GM10266 (cell line): ENCODE results near the gene SLC4A7.
"Not testable (repeated sequence)": the region's sequence is repeated elsewhere in the genome, so short reads cannot be mapped to it uniquely, and the experiment has no call there.

Experiments
- DNase-seq: peaks from one replicate; pipeline ENCODE4 v3.0.0; 2012; ENCODE audit errors: extremely low spot score
- TF ChIP-seq, protein P1 (sequence below): IDR thresholded peaks from 2 replicates; pipeline ENCODE4 v1.5.1; 2012; ENCODE audit warnings: mild to moderate bottlenecking, low read depth; ENCODE audit not compliant: control insufficient read depth, insufficient read depth; ENCODE audit errors: missing control alignments

SLC4A7 gene

DNA sequence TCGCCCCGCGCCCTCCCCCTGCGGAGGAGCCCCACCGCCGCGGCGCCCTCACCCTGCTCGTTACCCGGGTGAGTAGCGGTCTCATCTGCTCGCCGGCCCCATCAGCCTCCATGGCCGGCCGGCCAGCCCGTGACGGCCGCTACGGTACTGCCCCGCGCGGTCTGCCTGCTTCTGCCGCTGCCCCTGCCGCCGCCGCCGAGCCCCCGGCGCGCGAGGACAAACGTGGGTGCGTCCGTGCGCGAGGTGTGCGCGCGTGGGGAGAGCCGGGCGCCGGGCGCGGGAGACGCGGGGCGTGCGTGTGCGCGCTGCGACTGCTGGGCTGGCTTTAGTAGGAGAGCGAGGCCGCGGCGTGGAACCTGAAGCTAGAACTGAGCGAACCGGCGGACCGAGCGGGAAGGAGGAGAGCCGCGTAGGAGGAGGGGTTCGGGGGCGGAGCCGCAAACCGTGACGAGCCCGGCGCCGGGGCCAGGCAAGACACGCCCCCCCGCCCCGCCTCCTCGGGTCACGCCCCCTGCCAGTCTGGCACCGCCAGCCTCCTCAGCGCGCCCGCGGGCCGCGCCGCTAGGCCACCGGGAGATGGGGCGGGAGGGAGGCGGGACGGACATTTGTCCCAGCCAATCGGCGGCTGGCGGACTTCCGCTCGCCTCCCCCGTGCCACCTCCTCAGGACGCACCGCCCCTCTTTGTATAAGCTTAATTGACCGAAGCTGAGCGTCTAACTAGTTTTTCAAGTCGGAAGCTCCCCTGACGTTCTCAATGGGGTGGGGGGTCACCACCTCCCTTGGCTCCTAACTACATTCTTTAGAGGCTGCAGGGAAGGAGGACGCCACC is at the start of gene SLC4A7:
Gene SLC4A7, minus strand, starts transcription at position 370 of the 830 bp plus-strand sequence. Its CDS starts 258 bp downstream, at position 112.
- peak; percentile 97 for DNase-seq
- TF ChIP-seq, protein P1, sequence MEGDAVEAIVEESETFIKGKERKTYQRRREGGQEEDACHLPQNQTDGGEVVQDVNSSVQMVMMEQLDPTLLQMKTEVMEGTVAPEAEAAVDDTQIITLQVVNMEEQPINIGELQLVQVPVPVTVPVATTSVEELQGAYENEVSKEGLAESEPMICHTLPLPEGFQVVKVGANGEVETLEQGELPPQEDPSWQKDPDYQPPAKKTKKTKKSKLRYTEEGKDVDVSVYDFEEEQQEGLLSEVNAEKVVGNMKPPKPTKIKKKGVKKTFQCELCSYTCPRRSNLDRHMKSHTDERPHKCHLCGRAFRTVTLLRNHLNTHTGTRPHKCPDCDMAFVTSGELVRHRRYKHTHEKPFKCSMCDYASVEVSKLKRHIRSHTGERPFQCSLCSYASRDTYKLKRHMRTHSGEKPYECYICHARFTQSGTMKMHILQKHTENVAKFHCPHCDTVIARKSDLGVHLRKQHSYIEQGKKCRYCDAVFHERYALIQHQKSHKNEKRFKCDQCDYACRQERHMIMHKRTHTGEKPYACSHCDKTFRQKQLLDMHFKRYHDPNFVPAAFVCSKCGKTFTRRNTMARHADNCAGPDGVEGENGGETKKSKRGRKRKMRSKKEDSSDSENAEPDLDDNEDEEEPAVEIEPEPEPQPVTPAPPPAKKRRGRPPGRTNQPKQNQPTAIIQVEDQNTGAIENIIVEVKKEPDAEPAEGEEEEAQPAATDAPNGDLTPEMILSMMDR, result no peak

DNA sequence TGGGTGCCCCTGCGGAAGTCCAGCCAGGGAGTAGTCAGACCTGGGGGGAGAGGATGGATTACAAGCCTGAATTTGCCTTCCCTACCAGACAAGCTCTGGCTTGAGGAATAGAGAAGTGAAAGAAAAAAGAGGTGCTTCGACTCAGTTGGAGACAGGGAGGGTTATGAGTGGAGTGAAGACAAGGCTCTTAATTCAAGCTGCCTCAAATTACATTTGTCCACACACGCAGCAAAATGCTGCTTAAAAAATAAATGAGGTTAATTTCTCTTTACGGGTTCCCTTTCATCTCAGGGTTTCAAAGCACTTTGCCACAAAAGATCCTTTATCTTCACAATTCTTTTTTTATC is 49.0 kb upstream of the SLC4A7 start:
- no peak for DNase-seq
- TF ChIP-seq, protein P1, result no peak

DNA sequence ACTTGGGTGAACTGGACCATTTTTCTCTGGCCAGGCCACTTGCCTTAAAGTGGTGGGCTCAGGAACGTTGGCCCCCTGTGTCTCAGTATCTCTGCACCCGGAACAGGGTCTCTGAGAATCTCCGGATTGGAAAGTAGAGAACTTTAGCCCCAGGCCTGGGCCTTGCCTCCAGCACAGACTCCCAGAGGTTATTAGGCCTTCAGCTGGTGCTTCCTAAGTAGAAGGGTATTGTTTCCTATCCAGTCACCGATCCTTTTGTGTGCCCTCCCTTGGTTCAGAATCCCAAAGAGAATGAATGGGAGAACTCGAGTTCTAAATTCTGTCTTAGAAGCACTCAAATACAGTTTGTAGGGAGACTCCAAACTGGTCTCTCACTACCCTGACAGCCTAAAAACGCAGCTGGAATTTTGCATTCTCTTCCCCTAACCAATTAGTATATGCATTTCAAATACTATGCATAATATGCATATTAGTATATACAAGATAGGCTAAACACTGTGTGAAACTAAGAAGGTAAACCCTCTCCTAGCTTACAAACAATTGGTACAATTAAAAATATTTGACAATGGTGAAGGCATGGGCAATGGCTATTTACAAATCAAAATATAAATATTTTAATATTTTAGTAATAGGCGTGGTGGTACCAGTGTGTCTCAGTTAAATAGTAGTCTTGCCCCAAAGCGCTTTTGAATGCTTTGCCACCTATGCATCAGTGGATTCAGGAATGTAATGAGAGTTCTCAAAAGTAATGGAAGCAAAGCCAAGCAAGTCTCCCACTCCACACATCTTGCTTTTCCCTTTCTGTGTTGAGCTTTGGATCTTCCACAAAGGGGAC is 48.5 kb upstream of the SLC4A7 start:
- TF ChIP-seq, protein P1, result no peak
- no peak for DNase-seq

DNA sequence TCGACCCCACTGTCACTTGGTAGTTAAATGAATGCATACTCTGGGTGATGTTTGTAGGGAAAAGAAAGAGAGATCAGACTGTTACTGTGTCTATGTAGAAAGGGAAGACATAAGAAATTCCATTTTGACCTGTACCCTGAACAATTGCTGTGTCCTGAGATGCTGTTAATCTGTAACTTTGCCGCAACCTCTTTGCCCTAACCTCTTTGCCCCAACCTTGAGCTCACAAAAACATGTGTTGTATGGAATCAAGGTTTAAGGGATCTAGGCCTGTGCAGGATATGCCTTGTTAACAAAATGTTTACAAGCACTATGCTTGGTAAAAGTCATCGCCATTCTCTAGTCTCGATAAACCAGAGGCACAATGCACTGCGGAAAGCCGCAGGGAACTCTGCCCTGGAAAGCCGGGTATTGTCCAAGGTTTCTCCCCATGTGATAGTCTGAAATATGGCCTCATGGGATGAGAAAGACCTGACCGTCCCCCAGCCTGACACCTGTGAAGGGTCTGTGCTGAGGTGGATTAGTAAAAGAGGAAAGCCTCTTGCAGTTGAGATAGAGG is 47.1 kb upstream of the SLC4A7 start:
- DNase-seq, result not testable (repeated sequence)

DNA sequence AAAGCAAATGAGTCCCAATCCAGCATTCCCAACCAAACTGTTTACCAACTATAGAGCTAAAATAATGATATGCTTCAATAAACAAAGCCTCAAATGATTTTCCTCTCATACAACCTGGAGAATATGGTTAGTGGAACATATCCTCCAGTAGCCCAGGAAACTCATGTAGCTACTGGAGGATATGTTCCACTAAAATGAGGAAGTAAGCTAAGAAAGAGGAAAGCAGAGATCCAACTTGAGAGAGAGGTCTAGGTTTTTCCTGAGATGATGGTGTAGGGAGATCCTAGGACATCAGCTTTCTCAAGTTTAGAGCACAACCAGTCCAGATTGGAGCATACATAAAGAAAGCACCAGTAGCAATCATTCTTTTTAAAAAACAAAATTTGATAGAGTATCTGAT is 44.6 kb upstream of the SLC4A7 start:
- TF ChIP-seq, protein P1, result no peak
- DNase-seq, result no peak

DNA sequence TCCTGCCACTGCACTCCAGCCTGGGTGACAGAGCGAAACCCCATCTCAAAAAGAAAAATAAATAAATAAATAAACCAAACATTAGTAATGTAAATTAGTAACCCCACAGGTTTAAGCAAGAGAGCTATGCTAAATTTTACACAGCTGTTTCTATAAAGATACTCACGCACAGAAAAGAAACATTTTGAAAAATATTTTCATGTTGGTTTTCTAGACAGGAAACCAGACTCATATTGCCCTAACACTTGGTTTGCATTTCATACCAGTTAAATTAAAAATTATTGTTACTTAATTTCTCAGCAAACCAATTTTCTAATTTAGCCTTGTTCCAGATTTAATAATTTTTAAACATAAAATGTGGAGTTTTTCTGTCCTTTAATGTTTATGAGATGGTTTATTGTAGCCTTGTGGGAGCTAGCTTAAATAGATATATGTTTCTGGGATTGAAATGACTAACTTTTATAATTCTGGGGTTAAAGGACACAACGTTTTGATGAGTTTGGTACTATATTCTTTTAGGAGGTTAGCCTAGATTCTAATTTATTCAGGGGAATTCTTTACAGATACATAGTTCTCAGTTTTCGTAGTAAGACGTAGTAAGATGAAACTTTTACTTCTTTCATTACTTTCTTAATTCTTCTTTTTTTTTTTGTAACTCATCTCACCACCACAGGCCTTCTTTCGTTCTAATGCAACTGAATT is 42.6 kb upstream of the SLC4A7 start:
- TF ChIP-seq, protein P1, result no peak
- DNase-seq, result no peak

DNA sequence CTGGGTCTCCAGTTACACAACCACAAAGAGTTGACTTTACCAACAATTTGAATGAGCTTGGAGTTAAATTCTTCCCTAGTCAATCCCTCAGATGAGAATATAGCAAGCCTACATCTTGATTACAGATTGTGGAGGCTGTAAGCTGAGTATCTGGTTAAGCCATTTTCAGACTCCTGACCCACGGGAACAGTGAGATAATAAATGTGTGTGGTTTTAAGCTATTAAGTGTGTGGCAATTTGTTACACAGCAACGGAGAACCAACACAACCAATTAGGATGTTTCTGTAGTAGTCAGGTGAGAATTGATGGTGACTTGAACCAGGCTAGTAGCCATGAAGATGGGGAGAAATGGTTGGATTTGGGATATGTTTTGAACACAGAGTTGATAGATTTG is 37.7 kb upstream of the SLC4A7 start:
- DNase-seq, result no peak
- TF ChIP-seq, protein P1, result no peak
